ENCODE measurements around the gene TACC2.

Gene TACC2

DNA sequence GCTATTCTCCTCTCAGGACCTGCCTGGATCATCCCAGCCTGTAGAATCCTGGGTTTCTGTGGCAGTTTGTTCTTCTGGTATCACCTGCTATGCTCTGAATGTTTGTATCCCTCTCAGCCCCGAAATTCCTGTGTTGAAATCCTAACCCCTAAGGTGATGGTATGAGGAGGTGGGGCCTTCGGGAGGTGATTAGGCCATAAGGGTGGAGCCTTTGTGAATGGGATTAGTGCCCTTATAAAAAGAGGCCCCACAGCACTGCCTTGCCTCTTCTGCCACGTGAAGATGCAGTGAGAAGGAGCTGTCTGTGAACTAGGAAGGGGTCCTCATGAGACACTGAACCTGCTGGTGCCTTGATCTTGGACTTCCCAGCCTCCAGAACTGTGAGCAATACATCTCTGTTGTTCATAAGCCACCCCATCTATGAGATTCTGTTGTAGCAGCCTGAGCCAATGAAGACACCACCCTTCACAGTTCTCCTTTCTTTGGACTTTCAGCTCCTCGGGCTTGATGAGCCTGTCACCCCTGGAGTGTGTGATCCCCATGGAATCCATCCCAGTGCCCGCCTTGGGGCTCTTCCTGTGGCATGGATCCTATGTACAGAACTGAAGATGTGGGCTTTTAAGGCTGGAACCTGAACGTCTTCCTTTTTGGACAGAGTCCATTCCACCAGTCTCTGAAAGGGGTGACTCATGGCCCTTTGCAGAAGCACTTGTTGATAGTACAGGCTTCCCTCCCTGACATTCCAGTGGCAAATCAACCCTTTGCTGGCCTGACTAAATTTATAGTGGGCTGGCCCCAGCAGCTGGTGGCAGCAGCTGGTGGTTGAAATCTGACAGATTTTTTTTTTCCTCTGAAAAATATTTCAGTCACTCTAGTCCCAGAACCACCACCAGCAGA, 138.0 kb downstream of the TACC2 start:
- no peak for DNase-seq

DNA sequence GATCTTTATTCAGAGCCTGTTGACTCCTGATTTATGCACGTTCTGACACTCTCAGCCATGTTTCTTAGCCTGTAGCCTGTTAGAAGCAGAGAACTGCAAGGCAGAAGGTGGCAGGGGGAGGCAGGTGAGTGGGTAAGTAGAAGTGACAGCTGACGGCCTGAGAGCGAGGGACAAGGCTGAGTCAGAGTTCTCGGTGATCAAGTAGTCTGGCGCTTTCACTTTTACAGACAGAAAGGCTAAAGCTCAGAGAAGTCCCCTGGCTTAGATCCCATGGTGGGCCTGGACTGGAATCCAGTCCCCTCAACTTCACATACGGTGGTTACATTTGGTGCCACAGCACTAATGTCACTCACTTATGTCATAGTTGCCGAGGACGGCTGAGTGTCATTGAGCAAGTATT, 139.0 kb downstream of the TACC2 start:
- no peak for DNase-seq

DNA sequence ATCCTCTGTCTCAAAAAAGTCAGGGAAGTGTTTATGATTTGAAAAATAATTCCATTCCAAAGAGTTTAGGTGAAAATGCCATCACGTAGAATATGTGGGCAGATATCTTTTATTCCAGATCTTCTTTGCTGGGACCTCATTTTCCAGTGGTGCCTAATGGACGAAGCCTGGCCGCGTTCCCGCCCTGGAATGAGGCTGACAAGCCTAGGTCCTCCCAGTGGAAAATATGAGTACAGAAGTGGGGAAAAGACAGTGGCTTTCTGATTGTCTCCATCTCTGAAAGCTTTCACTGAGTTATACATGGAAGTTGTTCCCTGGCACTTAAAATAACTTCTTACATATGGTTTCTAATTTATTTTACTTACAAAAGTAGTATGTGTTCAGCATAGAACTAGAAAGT, 139.4 kb downstream of the TACC2 start:
- no peak for DNase-seq

DNA sequence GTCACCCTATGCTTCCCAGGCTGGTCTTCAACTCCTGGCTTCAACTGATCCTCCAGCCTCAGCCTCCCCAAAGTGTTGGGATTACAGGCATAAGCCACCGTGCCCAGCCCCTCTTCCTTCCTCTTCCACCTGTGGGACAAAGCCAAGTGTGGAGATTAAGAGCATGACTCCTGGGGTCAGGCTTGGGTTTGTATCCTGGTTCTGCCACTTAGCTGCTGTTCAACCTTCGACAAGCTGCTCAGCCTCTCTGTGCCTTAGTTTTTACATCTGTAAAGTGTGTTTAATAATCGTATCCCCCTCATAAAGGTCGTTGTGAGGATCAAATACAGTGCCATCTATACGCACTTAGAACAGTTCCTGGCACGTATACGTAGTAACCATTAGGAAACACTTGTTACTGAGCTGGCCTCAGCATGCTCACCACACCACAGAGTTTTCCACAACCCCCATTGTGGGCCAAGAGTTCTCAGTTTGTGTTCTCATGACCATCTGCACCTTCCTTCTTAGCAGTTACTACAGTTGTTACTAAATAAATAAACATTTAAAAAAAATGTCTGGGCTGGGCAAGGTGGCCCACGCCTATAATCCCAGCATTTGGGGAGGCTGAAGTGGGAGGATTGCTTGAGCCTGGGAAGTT, 141.6 kb downstream of the TACC2 start:
- no peak for DNase-seq

DNA sequence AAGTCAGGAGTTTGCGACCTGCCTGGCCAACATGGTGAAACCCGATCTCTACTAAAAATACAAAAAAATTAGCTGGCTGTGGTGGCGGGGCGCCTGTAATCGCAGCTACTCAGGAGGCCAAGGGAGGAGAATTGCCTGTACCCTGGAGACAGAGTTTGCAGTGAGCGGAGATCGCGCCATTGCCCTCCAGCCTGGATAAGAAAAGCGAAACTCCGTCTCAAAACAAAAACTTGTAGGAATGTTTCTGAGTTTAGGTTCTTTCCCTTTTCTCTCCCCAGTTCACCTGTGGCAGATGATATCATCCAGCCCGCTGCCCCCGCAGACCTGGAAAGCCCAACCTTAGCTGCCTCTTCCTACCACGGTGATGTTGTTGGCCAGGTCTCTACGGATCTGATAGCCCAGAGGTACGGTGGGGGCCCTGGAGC, 143.4 kb downstream of the TACC2 start:
- no peak for DNase-seq

DNA sequence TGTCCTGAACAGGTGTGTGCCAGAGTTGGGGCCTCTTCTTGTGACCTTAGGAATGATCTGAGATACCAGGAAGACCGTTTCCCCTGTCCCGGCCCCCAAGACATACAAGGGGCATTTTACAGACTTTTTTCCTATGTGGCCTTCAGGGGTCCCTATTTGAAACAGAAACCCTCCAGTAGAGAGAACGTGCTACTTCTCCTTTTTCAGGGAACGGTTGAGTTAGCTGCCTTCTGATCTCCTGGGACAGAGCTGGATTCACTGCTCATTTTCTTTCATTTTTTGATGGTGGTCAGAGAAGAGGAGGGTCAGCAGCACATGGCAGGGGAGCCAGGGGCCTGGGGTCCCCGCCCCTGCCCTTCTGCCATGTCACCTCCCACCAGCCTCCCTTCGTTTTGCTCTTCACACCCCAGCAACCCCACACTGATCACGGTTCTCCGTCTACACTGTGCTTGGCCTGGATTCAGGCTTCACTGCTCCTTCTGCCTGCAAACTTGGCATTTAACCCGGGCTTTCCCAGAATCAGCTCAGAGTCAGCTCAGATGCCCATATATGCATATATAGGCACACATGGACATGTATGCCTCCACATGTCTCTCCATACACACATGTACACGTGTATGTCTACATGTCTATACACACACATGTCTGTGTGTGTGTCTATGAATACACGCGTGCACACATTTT, 144.1 kb downstream of the TACC2 start:
- DNase-seq, result no peak

DNA sequence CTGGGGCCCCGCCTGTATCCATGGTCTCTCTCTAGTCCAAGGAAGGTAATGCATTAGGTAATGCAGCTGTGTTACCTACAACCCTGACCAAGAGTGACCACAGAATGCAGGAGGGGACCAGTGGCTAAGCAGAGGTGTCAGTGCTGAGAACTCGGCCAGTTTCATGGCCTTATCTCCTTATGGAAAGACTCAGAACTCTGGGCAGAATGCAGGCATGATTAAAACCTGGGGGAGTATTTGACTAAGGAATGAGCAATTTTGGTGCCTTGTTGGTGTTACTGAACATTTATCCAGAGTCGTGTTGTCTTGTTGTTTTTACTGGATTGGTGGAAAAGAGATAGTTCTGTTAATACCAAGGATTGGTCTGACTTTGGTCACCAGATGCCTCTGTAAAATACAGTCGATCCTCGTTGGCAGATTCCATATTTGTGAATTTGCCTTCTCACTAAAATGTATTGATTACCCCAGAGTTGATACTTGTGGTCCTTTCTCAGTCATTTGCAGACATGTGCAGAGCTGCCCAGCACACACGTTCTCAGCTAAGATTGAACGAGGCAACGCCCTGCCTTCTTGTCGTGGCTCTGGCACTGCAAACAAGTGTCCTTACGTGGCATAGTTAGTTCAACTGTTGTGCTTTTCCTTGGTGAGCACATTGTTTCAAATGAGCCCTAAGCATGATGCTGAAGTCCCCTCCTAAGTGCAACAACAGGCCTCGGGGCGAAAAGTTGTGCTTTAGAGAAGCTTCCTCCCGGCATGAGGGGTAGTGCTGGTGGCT, 146.5 kb downstream of the TACC2 start:
- DNase-seq, result no peak

DNA sequence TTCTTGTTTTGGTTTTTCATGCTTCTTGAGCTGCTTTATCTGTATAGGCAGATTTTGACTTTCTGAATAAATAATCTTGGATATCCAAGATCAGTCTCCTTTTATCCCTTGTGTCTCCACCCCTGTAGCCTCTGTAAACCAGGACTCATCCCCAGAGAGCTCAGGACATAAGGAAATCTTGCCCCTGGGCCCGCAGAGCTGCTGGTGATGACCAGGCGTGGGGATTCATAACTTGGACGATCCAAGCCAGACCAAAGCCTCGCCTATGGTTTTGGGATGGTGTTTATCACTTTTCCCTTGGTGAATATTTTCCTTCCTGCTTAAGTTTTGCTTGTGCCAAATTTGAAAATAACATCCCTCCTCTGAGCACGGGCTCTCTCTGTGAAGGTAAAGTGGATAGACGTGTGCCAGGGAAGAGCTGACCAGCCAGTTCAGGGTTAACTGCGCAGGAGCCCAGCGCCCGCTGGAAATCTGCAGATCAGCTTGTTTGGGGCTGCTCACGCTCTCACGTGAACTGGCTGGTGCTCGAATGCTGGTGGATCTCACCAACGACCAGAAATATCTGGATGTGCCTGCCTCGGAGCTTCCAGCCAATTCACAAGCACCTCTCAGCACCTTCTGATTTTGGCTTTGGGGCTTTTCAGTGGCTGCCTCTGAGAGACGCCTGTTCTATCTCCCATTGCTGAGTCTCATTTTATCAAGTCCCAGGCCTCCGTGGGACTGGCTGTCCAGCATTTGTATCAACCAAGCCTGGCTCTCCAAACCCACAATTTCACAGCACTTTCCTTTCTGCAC, 150.1 kb downstream of the TACC2 start:
- no peak for DNase-seq

DNA sequence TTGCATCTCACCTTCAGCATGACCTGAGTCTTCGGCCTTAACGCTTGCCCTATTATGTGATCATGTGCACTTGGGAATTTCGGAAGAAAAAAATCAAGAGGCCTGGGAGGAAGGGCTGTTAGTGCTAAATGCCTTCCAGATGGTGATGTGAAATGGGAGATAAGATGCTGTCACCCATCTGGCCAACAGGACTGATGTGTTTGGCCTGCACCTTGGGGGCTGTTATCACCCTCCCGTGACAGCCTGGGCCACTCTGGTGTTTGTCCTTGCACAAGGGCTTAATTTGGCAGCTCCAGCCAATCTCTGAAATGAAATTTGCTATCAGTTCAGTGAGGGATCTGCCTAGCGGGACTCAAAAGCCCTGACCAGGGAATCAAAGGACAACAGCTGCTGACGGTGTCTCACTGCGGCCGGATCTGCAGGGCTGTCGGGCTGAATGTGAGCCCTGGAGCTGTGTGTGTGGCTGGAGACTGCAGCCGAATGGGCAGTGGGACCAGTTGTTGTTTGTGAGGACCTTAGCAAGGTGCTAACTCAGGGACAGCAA, 150.7 kb downstream of the TACC2 start:
- no peak for DNase-seq

DNA sequence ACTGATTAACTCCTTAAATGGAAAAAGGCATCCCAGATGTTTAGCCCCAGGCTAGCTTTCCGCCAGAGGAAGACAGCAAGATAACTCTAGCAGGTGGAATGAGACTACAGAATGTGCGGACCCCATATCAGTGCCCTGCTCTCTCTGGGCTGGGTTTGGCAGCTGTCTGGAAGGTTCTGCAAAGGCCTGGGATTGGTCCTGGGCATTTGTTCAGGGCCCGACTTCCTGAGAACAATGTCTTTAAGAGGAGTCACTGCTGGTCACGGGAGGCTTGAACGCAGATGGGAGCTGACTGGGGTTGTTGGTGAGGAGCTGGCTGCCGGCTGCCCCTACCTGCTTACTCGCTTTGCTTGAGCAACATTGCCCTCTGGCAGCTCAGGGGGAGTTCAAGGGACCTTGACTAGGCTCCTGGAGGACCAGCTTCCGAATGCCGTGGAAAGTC, 151.5 kb downstream of the TACC2 start:
- DNase-seq, result no peak

DNA sequence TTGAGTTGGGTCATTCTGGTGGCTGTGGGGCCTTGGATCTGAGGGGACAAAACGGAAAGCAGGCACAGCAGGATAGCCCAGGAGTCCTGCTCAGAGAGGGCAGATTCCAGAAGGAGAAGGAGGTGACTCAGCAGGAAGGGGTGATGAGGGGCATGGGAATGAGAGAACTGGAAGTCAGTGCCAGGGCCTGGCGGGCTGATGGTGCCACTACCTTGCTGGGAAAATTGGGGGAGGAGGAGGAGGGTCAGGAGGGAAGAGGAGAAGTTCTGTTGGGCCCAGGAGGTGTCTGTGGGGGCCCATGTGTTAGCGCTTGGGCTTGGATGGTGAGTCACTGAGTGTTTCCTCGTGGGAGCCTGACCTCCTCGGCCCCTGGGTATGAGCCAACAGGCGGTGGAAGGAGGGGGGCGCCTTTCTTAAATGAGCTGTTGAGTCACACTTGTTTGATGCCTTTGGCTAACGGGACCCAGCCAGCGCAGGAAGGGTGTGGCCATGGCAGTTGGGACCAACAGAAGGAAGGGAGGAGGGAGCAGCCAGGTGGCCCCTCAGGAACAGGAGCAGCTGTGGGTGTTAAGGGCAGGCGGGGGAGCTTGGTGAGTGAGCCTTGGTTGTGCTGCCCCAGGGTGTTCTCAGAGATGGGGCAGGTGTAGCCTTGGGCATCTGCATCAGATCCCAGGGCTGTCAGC, 152.1 kb downstream of the TACC2 start:
- DNase-seq, result no peak

DNA sequence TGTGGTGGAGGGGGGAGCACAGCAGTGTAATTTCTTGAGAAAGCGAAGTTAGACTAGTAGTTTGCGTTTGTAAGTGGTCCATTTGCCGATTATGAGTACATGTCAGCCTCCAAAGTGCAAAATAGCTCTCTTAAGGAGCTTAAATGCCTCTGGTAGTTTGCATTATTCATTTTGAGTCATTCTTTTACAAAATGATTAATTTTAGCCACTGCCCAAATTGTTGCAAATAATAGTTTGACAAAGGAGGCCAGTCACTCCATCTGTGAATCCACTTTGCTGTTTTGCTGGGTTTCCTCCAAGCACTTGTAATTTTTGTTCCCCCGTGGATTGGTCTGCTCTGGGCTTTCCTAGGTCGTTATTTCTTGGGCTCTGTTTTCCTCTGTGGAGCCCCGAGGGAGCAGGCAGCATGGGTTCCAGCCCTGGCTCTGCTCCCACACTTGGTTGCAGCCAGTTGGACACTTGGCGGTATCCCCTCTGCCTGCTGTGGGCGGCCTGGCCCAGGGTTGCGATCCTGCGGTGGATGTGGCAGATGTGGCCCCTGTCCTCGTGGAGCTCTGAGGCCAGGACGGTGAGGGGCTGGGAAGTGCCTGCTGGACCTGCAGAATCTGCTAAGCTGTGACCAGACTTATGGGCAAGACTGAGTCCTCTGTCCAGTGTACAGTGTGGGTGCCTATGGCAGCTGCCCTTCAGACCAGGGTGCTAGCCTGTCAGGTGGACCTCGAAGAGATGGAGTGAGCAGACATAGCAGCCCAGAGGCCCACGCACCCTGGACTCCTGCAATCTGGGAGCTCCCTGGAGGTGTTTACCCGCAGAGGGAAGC, 153.1 kb downstream of the TACC2 start:
- DNase-seq, result no peak

DNA sequence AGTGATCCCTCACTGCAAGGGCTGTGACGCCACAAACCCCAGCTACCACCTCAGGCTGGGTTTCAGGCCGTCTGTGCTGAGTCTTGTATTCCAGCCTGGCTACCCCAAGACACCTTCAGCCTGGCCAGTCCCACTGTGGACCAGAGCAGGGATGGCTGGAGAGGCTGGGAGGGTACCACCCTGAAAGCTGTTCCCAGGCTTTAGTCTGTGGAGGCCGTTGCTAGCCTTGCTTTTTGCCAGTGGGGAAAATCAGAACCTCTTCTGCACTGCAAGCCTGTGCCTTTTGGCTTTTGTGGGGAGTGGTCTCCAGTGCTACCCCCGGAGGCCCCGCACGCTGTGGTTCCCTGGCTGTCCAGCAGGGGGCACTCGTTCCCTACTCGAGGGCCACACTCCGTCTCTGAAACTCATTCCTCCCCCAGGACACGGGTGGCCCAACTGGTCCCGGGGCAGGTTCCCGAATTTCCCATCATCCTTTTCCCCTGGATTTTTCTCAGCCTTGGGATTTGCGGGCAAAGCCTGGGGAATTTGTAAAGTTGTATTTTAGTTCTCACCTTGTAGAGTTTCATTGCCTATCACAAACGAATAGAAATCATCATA, 153.8 kb downstream of the TACC2 start:
- no peak for DNase-seq

DNA sequence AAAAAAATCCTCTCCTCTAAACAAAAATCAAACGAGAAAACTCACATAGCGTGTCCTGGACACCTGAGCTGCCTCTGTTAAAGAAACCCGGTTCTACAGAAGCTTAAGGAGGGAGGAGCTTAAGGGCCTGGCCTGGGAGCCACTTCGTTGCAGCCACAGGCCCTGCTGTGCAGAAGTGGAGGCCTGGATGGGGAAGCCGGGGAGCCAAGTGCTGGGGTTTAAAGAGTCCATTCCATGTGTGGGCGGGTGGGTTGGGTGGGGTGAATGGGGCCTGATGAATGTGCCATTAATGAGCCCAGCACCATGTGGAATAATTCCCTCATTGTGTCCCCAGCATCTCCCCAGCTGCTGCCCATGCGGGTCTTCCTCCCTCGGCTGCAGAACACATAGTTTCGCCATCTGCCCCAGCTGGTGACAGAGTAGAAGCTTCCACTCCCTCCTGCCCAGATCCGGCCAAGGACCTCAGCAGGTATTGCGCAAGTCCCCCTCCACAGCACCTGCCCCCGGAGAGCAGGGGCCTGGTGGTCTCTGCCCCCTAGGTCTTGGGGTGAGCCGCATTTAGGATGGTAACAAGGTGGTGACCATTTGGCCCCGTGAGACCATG, 154.4 kb downstream of the TACC2 start:
- DNase-seq, result no peak

DNA sequence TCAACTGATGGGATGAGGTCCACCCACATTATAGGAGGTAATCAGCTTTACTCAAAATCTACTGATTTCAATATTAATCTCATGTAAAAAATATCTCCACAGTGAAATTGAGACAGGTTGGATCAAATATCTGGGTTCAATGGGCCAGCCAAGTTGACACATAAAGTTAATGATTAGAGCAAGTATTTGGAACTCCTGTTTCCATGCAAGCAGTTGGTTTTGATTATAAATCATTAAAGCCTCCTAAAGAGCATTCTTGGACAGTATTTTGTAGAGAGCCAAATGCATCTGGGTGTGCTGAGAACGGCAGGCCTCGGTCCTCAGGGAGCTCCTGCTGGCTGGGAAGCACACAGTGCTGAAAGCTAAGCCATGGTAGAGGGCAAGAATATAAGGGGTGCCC, 155.2 kb downstream of the TACC2 start:
- no peak for DNase-seq

DNA sequence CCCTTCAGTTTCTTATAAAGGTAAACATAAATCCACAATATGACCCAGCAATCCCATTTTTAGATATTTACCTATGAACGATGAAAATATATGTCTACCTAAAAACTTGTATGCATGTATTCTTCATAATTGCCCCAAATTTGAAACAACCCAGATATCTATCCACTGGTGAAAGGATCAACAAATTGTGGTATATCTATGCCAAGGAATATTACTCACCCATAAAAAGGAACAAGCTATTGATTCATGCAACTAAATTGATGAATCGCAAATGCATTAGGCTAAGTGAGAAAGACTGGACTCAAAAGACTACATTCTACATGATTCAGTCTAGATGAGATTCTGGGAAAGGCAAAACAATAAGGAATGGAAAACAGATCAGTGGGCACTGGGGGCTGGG, 156.2 kb downstream of the TACC2 start:
- DNase-seq, result no peak

DNA sequence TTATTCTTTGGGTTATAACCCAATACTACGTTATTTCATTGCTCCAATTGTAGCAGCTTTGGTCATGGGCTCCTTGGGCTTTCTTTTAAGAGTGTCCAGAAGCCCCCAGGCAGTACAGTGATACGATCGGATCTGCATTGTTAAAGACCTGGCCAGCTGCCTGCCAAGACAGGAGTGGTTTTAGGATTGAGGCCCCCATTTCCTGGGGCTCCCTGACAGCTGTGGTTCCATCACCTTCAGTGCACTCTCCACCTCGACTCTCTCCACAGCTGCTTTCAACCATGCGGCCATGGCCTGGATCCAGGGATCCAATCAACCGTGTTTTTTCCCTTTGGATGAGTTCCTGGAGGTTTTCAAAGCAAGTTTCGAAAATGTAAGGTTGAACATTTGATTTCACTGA, 158.7 kb downstream of the TACC2 start:
- DNase-seq, result no peak

DNA sequence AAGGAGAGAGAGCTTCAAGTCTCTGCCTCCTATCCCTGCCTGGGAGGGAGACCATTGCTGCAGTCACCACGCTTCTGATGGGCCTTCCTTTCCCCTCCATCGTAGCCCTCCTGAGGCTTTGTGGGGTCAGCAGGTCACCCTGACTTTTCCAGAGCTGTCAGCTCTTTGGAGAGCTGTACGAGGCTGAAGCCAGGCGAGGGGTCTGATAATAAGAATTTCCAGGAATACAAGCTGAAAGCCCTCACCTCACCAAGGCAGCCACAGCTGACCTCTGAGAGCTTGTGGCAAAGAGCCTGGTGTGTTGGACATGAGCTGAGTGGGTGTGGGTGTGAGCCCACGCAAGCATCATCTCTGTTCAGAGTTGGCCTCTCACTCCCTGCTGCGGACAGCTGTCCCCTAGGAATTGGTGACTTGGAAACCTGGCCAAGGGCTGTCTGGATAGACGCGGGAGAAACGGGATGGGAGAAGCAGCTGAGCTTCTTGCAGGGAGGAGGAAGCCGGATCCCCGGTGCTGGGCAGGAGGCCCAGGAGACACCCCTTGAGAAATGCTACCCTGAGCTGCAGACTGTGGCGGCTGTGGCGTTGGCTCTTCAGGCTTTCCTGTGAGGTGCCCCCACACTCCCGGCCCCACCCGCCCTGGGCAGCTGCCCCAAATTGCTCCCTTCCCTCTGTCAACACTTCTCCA, 160.1 kb downstream of the TACC2 start:
- no peak for DNase-seq

Measured in activated CD4-positive, alpha-beta T cell treated with anti-CD3 and anti-CD28 coated beads for 1 hour (primary cell).